ENCODE measurements around the gene PIP5K1B.

GRCh38 chr9:68708513-68708912 is 3.5 kb downstream of the PIP5K1B start:
- TF ChIP-seq, protein P1, sequence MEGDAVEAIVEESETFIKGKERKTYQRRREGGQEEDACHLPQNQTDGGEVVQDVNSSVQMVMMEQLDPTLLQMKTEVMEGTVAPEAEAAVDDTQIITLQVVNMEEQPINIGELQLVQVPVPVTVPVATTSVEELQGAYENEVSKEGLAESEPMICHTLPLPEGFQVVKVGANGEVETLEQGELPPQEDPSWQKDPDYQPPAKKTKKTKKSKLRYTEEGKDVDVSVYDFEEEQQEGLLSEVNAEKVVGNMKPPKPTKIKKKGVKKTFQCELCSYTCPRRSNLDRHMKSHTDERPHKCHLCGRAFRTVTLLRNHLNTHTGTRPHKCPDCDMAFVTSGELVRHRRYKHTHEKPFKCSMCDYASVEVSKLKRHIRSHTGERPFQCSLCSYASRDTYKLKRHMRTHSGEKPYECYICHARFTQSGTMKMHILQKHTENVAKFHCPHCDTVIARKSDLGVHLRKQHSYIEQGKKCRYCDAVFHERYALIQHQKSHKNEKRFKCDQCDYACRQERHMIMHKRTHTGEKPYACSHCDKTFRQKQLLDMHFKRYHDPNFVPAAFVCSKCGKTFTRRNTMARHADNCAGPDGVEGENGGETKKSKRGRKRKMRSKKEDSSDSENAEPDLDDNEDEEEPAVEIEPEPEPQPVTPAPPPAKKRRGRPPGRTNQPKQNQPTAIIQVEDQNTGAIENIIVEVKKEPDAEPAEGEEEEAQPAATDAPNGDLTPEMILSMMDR (IDR thresholded peaks at IDR 0.05; ENCODE audit: low read length), result no peak
- TF ChIP-seq EZH2 (optimal IDR thresholded peaks at IDR 0.05; ENCODE audit: low read depth, low read length) (no peak), EZH2phosphoT487 (IDR thresholded peaks at IDR 0.05; ENCODE audit: low read length) (no peak)

All from MM.1S (cell line).